SK-N-DZ (cell line): ENCODE data around the gene MRPL44. TPM values are rescaled to one million over a fixed set of nuclear protein-coding genes. Genes with fewer than 3 reads are reported as not detected.

Experiments used
- DNase-seq: peaks from one replicate; pipeline ENCODE4 v3.0.0-alpha.2; 2015; ENCODE audit warnings: low spot score
- polyA plus RNA-seq, 2 experiments: library from polyadenylated mRNA; depleted of rRNA; stranded (reverse); fragments of >200 nt; gene quantifications; 2 replicates each; pipeline ENCODE4 v1.2.3, GENCODE V29; 2014

The MRPL44 gene
- 47.3 and 48.6 TPM in 2 replicates for polyA plus RNA-seq (2014; cell fraction: cytosol; rRNA removed)
- 14.9 and 17.8 TPM in 2 replicates for polyA plus RNA-seq (2014; cell fraction: nucleus; rRNA removed)

GRCh38 chr2:223957092-223957851, at the start of gene MRPL44:
Gene MRPL44, plus strand, starts transcription at chr2:223957463. Its CDS starts 10 bp downstream, at chr2:223957473.
- peak; percentile 88 for DNase-seq

GRCh38 chr2:223908304-223908998, 48.8 kb upstream of the MRPL44 start:
- no peak for DNase-seq

- no peak for DNase-seq
Observed at GRCh38 chr2:223909001-223909741, 48.1 kb upstream of the MRPL44 start.

GRCh38 chr2:223914324-223914723, 42.9 kb upstream of the MRPL44 start:
- no peak for DNase-seq

- DNase-seq: no peak
Observed at GRCh38 chr2:223915071-223915470, 42.2 kb upstream of the MRPL44 start.

- DNase-seq: no peak
Observed at GRCh38 chr2:223916181-223916920, 40.9 kb upstream of the MRPL44 start.

- no peak for DNase-seq
Observed at GRCh38 chr2:223918671-223919134, 38.6 kb upstream of the MRPL44 start.

- no peak for DNase-seq
Observed at GRCh38 chr2:223920109-223920508, 37.2 kb upstream of the MRPL44 start.

GRCh38 chr2:223921204-223921603, 36.1 kb upstream of the MRPL44 start:
- no peak for DNase-seq

GRCh38 chr2:223922308-223922707, 35.0 kb upstream of the MRPL44 start:
- no peak for DNase-seq

- DNase-seq: no peak
Observed at GRCh38 chr2:223923976-223924375, 33.3 kb upstream of the MRPL44 start.

GRCh38 chr2:223925106-223925505, 32.2 kb upstream of the MRPL44 start:
- no peak for DNase-seq

- DNase-seq: no peak
Observed at GRCh38 chr2:223928113-223929006, 28.9 kb upstream of the MRPL44 start.

GRCh38 chr2:223929571-223930102, 27.6 kb upstream of the MRPL44 start:
- DNase-seq: no peak

- DNase-seq: no peak
Observed at GRCh38 chr2:223930103-223930976, 26.9 kb upstream of the MRPL44 start.

GRCh38 chr2:223932816-223933800, 24.2 kb upstream of the MRPL44 start:
- no peak for DNase-seq

GRCh38 chr2:223934870-223935269, 22.4 kb upstream of the MRPL44 start:
- no peak for DNase-seq
